ENCODE results near the gene ZNF575.

The ZNF575 gene

DNA sequence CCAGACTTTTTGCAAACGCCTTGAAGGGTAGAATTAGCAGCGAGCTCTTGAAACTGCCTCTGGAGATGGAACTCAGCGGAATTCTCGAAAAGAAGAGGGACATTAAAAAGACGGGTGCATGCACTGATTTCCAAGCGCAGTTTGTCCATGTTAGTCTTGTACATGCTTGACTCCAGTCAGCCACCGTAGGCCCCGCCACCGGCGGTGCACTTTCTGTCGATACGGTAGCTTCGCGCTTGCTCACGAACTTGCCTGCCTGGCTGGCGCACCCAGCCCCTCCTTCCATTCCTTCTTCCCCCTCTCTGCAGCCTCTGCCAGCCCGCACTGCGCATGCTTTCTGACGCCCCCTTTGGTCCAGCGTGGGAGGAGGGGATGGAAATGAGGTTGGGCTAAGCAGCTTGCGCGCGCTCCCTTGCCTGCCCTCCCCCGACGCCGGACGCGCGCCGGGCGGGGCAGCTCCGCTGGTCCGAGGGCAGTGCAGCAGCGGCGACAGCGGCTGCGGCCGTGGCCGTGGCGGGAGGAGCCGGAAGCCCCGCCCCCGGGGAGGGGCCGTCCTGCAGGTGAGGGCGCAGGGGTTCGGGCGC is at the start of gene ZNF575:
Gene ZNF575 (plus strand): TSS at position 227 of the 584 bp plus-strand sequence. CDS start 1,235 bp downstream, outside the sequence.
- peak; percentile 75 to 82 for DNase-seq (ENCODE audit: low read depth in 2 of 2)

- no peak for DNase-seq (ENCODE audit: low read depth in 2 of 2)
Observed at GRCh38 chr19:43483281-43483680, 49.7 kb upstream of the ZNF575 start.

- no peak for DNase-seq (ENCODE audit: low read depth in 2 of 2)
Observed at GRCh38 chr19:43485951-43486350, 47.0 kb upstream of the ZNF575 start.

DNA sequence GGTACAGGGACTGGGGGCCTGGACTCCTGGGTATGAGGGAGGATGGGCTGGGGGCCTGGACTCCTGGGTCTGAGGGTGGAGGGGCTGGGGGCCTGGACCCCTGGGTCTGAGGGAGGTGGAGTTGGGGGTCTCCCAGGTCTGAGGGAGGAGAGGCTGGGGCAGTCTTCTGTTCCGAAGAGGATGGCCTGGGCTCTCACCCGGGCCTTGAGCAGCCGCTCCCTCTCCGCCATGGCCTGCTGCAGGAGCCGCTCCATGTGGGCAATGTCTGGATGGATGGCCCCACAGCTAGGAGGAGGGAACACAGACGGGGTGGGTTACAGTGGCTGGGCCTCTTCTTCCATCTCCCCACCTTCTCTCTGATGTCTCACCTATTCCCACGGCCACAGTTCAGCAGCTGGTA is 46.6 kb upstream of the ZNF575 start:
- DNase-seq (ENCODE audit: low read depth in 2 of 2), result no peak

- DNase-seq (ENCODE audit: low read depth in 2 of 2), result no peak
Observed at GRCh38 chr19:43488179-43488578, 44.8 kb upstream of the ZNF575 start.

- no peak for DNase-seq (ENCODE audit: low read depth in 2 of 2)
Observed at GRCh38 chr19:43489310-43489709, 43.7 kb upstream of the ZNF575 start.

DNA sequence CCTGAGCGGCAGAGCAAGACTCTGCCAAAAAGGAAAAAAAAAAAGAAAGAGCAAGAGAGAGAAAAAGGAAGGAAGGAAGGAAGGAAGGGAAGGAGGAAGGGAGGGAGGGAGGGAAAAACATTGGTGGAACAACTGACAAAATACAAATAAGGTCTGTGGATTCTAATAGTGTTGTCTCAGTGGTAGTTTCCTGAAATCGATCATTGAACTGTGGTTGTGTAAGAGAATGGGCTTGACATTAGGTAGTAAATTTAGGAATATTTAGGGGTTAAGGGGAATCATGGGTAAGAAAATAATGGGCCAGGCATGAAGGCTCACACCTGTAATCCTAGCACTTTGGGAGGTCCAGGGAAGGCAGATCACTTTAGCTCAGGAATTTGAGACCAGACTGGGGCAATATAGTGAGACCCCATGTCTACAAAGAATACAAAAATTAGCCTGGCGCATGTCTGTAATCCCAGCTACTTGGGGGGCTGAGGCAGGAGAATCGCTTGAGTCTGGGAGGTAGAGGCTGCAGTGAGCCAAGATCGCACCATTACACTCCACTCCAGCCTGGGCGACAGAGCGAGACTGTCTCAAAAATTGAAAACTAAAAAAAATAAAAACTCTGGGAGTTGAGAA is 42.9 kb upstream of the ZNF575 start:
- no peak for DNase-seq (ENCODE audit: low read depth in 2 of 2)

DNA sequence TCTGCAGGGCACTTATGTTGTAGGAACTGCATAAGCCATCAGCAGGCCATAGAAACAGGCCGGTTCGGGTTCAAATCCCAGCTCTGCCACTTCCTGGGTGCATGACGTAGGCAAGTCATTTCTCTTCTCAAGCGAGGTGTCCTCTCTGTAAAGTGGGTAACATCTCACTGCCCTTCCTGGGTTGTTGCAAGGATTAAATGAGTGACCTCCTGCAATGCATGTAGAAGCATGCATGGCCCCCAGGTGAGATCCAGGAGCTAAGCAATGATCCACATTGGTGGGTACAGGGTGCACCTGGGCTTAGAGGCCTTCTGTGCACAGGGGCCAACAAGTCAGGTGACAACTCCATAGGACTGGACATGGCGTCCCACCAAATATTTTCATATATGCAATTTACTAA is 42.2 kb upstream of the ZNF575 start:
- no peak for DNase-seq (ENCODE audit: low read depth in 2 of 2)

- no peak for DNase-seq (ENCODE audit: low read depth in 2 of 2)
Observed at GRCh38 chr19:43495082-43495481, 37.9 kb upstream of the ZNF575 start.

DNA sequence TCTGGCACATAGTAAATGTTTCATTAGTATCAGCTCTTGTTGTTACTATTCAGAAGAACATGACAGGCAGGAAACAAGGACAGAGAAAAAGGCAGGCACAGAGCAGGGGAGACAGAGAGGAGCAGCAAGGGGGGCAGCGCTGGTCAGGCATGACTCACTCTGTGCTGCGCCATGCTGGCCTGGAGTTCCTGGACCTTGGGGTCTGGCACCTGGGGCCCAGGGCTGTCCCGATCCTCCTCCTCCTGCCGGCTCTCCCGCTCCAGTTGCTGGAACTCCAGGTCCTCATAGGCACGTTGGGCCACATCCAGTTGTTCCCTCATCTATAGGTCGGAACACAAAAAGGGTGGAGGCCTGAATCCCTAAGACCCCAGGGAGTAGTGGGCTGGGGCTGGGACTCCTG is 36.0 kb upstream of the ZNF575 start:
- DNase-seq (ENCODE audit: low read depth in 2 of 2), result no peak

DNA sequence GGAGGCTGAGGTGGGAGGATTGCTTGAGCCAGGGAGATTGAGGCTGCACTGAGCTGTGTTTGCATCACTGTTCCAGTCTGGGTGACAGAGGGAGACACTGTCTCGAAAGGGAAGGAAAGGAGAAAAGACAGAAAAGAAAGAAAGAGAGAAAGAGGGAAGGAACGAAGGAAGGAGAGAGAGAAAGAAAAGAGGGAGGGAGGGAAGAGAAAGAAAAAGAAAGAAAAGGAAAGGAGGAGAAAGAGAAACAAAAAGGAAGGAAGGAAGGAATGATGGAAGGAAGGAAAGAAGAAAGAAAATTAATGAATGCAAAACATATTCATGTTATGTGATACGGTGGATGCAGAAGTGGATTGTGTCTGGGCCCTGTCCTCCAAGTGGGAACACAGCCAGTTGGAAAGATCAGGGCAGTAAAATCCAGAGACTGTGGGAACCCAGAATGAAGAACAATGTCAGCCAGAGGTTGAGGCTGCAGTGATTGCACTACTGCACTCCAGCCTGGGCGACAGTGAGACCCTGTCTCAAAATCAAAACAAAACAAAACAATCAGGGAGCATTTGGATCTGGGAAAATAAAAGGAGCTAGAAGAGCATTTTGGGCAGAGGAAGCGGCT is 34.6 kb upstream of the ZNF575 start:
- DNase-seq (ENCODE audit: low read depth in 2 of 2), result no peak

DNA sequence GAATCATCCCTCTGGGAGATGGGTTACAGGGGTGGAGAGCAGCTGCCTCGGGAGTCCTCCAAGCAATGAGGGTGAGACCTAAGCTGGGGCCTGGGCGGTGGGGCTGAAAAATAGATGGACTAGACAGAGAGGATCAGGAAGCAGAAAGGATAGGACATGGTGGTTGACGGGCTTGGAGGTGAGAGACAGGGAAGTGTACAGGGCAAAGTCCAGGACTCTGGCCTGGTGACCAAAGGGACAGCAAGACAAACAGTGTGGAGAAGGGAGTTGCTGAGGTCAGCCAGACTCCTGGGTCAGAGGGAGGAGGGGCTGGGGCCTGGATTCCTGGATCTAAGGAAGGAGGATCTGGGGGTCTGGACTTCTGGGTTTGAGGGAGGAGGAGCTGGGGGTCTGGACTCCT is 33.9 kb upstream of the ZNF575 start:
- no peak for DNase-seq (ENCODE audit: low read depth in 2 of 2)

GRCh38 chr19:43501661-43502418 is 31.1 kb upstream of the ZNF575 start:
- no peak for DNase-seq (ENCODE audit: low read depth in 2 of 2)

DNA sequence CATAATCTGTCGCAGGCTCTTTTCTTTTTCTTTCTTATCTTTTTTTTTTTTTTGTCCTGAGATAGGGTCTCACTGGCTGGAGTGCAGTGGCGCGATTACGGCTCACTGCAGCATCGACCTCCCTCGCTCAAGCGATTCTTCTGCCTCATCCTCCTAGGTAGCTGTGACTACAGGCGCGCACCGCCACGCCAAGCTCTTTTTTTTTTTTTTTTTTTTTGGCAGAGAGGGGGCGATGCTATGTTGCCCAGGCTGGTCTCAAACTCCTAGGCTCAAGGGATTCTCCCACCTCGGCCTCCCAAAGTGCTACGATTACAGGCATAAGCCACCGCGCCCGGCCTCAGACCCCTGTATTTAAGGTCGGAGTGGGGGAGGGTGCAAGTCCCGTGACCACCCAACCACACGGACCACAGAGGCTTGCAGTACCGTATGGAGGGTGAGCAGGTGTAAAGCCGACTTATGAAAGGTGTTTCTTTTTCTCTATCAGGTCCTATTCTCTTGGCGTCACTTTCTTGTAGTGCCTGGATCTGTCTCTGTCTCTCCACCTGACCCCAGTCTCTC is 30.5 kb upstream of the ZNF575 start:
- no peak for DNase-seq (ENCODE audit: low read depth in 2 of 2)

DNA sequence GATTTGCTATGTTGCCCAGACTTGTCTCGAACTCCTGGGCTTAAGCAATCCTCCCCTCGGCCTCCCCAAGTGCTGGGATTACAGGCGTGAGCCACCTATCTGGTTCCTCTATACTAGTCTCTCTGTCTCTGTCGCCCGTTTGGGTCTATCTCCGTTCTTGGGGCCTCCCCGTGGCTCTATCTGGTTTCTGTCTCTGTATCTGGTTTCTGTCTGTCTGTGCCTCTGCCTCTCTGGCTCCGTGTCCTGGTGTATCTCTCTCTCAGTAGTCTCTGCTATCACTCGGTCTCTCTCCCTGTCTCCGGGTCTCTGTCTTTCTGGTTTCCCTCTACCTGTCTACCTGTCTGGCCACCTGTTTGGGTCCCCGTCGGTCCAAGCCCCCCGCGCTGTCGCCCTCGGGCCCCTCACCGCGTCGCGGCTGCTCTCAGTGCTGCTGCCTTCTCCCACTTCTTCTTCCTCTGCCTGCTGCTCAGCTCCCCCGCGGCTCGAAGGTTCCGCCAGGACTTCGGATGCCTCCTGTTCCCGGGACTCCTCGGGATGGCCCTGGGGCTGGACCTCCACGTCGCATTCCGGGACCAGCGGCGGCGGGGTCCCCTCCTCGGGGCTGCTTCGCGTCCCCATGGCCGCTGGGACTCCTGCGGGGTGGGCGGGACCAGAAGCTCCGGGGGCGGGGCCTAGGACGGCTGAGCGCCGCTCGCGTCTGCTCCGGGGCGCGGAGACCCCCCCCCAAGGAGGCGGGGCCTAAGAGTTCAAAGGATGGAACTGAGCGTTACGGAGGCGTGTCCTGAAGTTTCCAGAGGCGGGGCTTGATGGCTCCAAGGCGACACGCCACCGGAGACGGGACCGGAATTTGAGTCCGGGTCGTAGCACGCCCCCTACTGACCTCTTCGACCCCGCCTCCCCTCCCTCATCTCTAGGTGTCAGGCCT is 29.2 kb upstream of the ZNF575 start:
- peak; percentile 96 to 97 for DNase-seq (ENCODE audit: low read depth in 2 of 2)

GRCh38 chr19:43504426-43505185 is 28.4 kb upstream of the ZNF575 start, which contains the start of gene PHLDB3:
Gene PHLDB3, minus strand, starts transcription at chr19:43504746. Its CDS starts 628 bp downstream, at chr19:43504118.
- DNase-seq (ENCODE audit: low read depth in 2 of 2), result peak; percentile 11 to 23

GRCh38 chr19:43505186-43505456 is 27.9 kb upstream of the ZNF575 start:
- DNase-seq (ENCODE audit: low read depth in 2 of 2), result no peak

- DNase-seq (ENCODE audit: low read depth in 2 of 2), result no peak
Observed at GRCh38 chr19:43505941-43506340, 27.0 kb upstream of the ZNF575 start.

GRCh38 chr19:43506629-43507028 is 26.4 kb upstream of the ZNF575 start:
- no peak for DNase-seq (ENCODE audit: low read depth in 2 of 2)

DNA sequence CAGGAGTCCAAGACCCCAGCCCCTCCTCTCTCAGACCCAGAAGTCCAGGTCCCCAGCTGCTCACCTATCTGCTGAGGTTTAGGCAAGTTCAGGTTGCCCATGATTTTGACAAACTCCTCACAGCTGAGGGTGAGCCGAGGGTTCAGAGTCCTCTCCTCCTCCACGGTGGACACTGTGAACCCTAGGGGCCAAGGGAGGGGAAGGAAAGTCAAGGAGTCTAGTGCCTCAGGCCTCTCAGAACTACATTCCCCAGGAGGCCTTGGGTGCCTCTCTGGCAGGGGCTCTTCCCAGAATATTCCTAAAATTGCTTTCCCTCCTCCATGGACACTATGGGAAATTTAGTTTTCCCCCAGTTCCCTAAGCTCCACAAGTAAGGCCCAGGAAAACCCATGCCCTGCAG is 25.1 kb upstream of the ZNF575 start:
- no peak for DNase-seq (ENCODE audit: low read depth in 2 of 2)

DNA sequence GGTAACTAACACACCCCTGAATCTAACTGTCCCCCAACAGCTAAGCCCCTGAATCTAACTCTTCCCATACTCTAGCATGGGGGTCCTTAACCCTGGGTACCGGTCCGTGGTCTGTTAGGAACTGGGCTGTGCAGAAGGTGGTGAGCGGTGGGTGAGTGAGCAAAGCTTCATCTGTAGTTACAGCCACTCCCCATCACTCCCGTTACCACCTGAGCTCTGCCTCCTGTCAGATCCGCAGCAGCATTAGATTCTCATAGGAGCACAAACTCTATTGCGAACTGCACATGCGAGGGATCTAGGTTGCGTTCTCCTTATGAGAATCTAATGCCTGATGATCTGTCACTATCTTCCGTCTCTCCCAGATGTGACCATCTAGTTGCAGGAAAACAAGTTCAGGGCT is 22.3 kb upstream of the ZNF575 start:
- no peak for DNase-seq (ENCODE audit: low read depth in 2 of 2)
